HG02642 (cell line): Measurements from ENCODE around the gene OR51L1.

ENCODE experiments used
- ATAC-seq: cut with Tn5 transposase; IDR thresholded peaks from one replicate; pipeline ENCODE4 v1.9.1; 2021; ENCODE audit warnings: mild to moderate bottlenecking; ENCODE audit not compliant: unreplicated experiment, poor library complexity

Gene OR51L1

DNA sequence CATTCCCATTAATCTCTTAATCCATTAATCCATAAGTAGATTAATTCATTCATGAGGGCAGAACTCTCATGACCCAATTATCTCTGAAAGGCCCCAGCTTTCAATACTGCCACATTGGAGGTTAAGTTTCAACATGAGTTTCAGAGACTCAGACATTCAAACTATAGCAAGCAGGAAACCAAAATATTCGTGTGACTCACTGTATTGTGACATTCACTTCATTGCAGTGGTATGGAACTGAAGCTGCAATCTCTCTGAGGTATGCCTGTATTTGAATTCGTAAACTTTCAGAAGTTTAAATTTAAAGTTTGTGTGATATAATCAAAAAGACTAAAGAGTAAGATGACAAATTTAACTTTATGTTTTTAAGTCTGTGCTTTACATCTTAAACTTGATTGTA, 48.7 kb downstream of the OR51L1 start:
- ATAC-seq = no peak

DNA sequence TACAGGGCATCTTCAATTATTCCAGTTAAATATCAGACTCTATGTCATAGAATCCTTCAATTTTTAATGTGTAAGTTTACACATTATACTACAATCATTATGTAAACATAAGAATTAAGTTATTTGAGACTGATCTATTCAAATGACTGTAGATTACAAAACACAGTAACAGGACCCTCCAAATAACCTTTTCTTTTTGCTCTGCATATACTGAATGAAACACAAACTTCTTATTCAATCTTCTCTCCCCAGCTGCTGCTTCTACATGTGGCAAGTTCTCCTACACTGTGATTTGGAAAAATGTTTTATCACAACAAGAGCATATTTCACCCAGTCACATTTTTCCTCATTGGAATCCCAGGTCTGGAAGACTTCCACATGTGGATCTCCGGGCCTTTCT, 51.6 kb downstream of the OR51L1 start, which contains the start of gene OR52J3:
TSS of gene OR52J3 (plus strand) at position 301 of the 400 bp plus-strand sequence. CDS start at position 301, 0 bp downstream.
- no peak for ATAC-seq

DNA sequence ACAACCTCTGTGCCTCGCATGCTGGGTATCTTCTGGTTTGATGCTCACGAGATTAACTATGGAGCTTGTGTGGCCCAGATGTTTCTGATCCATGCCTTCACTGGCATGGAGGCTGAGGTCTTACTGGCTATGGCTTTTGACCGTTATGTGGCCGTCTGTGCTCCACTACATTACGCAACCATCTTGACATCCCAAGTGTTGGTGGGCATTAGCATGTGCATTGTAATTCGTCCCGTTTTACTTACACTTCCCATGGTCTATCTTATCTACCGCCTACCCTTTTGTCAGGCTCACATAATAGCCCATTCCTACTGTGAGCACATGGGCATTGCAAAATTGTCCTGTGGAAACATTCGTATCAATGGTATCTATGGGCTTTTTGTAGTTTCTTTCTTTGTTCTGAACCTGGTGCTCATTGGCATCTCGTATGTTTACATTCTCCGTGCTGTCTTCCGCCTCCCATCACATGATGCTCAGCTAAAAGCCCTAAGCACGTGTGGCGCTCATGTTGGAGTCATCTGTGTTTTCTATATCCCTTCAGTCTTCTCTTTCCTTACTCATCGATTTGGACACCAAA, 52.2 kb downstream of the OR51L1 start:
- no peak for ATAC-seq
